Skeletal muscle satellite cell (primary cell): ENCODE measurements around the gene TRIM13. TPM values are rescaled to one million over a fixed set of nuclear protein-coding genes. Genes with fewer than 3 reads are reported as not detected.

Experiments used
- small RNA-seq: library from RNA; depleted of rRNA; stranded (forward); fragments of <200 nt; gene quantifications from one replicate; pipeline ENCODE3, GENCODE V24; 2012

TRIM13 gene

Small RNAs within 50 kb of the gene (small RNA-seq; reads per million reads assigned to genes)
- 13.1 reads per million, percentile 92 among the genes with 10 or more reads in this experiment for gene MIR16-1
- not detected for gene MIR3613
- not detected for gene RF02105
- not detected for gene RF02106
- gene RF02107: not detected
- gene RF02108: not detected
